Stomach smooth muscle (tissue), 2 donors: ENCODE results near the gene PAQR3.
"Not testable (repeated sequence)": the region's sequence is repeated elsewhere in the genome, so short reads cannot be mapped to it uniquely, and the experiment has no call there.

Experiments used
- H3K27ac ChIP-seq: one replicate; pipeline ENCODE4 v1.7.0; 2013; ENCODE audit warnings: mild to moderate bottlenecking, low read length, inconsistent platforms
- H3K27me3 ChIP-seq, 2 donors: one replicate each; pipeline ENCODE4 v1.7.0; 2013; ENCODE audit warnings: low read length in 2 of 2; ENCODE audit not compliant: insufficient read depth in 2 of 2, control insufficient read depth in 1 of 2
- H3K36me3 ChIP-seq, 2 donors: one replicate each; pipeline ENCODE4 v1.7.0; 2013; ENCODE audit warnings: low read length in 2 of 2; ENCODE audit not compliant: control insufficient read depth in 2 of 2, insufficient read depth in 2 of 2
- H3K4me1 ChIP-seq: one replicate; pipeline ENCODE4 v1.7.0; 2013; ENCODE audit warnings: low read length; ENCODE audit not compliant: control insufficient read depth, insufficient read depth
- H3K4me3 ChIP-seq, 2 donors: one replicate each; pipeline ENCODE4 v1.7.0; 2013; ENCODE audit warnings: low read length in 2 of 2
- H3K9ac ChIP-seq, 2 donors: one replicate each; pipeline ENCODE4 v1.7.0; 2013; ENCODE audit warnings: low read length in 2 of 2, mild to moderate bottlenecking in 1 of 2
- H3K9me3 ChIP-seq, 2 donors: one replicate each; pipeline ENCODE4 v1.7.0; 2013; ENCODE audit warnings: low read length in 2 of 2; ENCODE audit not compliant: control insufficient read depth in 2 of 2
- donor health status: healthy.
- donor health status: Pancreatic carcinoma.

PAQR3 gene

GRCh38 chr4:78928835-78929234 lies 10.4 kb downstream of the PAQR3 start:
- H3K36me3 ChIP-seq = peaks cover 5 to 26% of the 10 kb centered on the region in 2 donors
- H3K9ac ChIP-seq = no peak overlapping the region
- H3K4me3 ChIP-seq = no peak overlapping the region
- no peaks in the 10 kb centered on the region for H3K27me3 ChIP-seq
- H3K4me1 ChIP-seq = no peaks in the 10 kb centered on the region
- no peak overlapping the region for H3K27ac ChIP-seq
- H3K9me3 ChIP-seq = no peaks in the 10 kb centered on the region

GRCh38 chr4:78926826-78927225 lies 12.4 kb downstream of the PAQR3 start:
- no peak overlapping the region for H3K27ac ChIP-seq
- H3K4me1 ChIP-seq = no peaks in the 10 kb centered on the region

GRCh38 chr4:78923464-78924312 lies 15.6 kb downstream of the PAQR3 start:
- Histone ChIP-seq H3K9ac (no peak overlapping the region), H3K4me1 (no peaks in the 10 kb centered on the region), H3K4me3 (no peak overlapping the region), H3K36me3 (peaks cover 0 to 16% of the 10 kb centered on the region in 2 donors), H3K27me3 (no peaks in the 10 kb centered on the region), H3K9me3 (no peaks in the 10 kb centered on the region), H3K27ac (no peak overlapping the region)

More at GRCh38 chr4:78926826-78927225, 12.4 kb downstream of the PAQR3 start:
- H3K9ac ChIP-seq = no peak overlapping the region
- H3K4me3 ChIP-seq = no peak overlapping the region
- no peaks in the 10 kb centered on the region for H3K9me3 ChIP-seq
- H3K36me3 ChIP-seq = peaks cover 2 to 23% of the 10 kb centered on the region in 2 donors
- H3K27me3 ChIP-seq = no peaks in the 10 kb centered on the region

- H3K27me3 ChIP-seq = no peaks in the 10 kb centered on the region
- H3K4me3 ChIP-seq = no peak overlapping the region
- H3K9me3 ChIP-seq = no peaks in the 10 kb centered on the region
- no peaks in the 10 kb centered on the region for H3K4me1 ChIP-seq
- H3K9ac ChIP-seq = no peak overlapping the region
- H3K36me3 ChIP-seq = peaks cover 0 to 13% of the 10 kb centered on the region in 2 donors
- H3K27ac ChIP-seq = no peak overlapping the region
Observed at GRCh38 chr4:78922207-78922606, 17.0 kb downstream of the PAQR3 start.

GRCh38 chr4:78910612-78911011 lies 28.6 kb downstream of the PAQR3 start:
- Histone ChIP-seq H3K27ac (no peak overlapping the region), H3K4me3 (no peak overlapping the region), H3K4me1 (no peaks in the 10 kb centered on the region), H3K9me3 (no peaks in the 10 kb centered on the region), H3K36me3 (peaks cover 0 to 5% of the 10 kb centered on the region in 2 donors), H3K27me3 (no peaks in the 10 kb centered on the region), H3K9ac (no peak overlapping the region)

GRCh38 chr4:78908974-78909373 lies 30.3 kb downstream of the PAQR3 start:
- not testable (repeated sequence) for H3K27me3 ChIP-seq, H3K9me3 ChIP-seq, H3K4me1 ChIP-seq, H3K9ac ChIP-seq, H3K36me3 ChIP-seq, H3K4me3 ChIP-seq, H3K27ac ChIP-seq

GRCh38 chr4:78907638-78908037 lies 31.6 kb downstream of the PAQR3 start:
- Histone ChIP-seq H3K36me3 (peaks cover 0 to 5% of the 10 kb centered on the region in 2 donors), H3K9me3 (no peaks in the 10 kb centered on the region), H3K4me3 (no peak overlapping the region), H3K4me1 (no peaks in the 10 kb centered on the region), H3K27me3 (no peaks in the 10 kb centered on the region), H3K9ac (no peak overlapping the region), H3K27ac (no peak overlapping the region)

GRCh38 chr4:78904143-78904542 lies 35.1 kb downstream of the PAQR3 start:
- no peaks in the 10 kb centered on the region for H3K36me3 ChIP-seq
- H3K27me3 ChIP-seq = no peaks in the 10 kb centered on the region
- no peaks in the 10 kb centered on the region for H3K4me1 ChIP-seq
- H3K4me3 ChIP-seq = no peak overlapping the region
- H3K27ac ChIP-seq = no peak overlapping the region
- H3K9ac ChIP-seq = no peak overlapping the region
- H3K9me3 ChIP-seq = no peaks in the 10 kb centered on the region

- no peaks in the 10 kb centered on the region for H3K9me3 ChIP-seq
- no peak overlapping the region for H3K27ac ChIP-seq
- no peaks in the 10 kb centered on the region for H3K4me1 ChIP-seq
- H3K36me3 ChIP-seq = no peaks in the 10 kb centered on the region
- no peak overlapping the region for H3K4me3 ChIP-seq
- H3K27me3 ChIP-seq = no peaks in the 10 kb centered on the region
- H3K9ac ChIP-seq = no peak overlapping the region
Observed at GRCh38 chr4:78902298-78902697, 36.9 kb downstream of the PAQR3 start.

- H3K9me3 ChIP-seq = no peaks in the 10 kb centered on the region
- H3K4me1 ChIP-seq = no peaks in the 10 kb centered on the region
- no peak overlapping the region for H3K4me3 ChIP-seq
- H3K27me3 ChIP-seq = no peaks in the 10 kb centered on the region
- H3K36me3 ChIP-seq = no peaks in the 10 kb centered on the region
- no peak overlapping the region for H3K9ac ChIP-seq
- no peak overlapping the region for H3K27ac ChIP-seq
Observed at GRCh38 chr4:78901882-78902281, 37.4 kb downstream of the PAQR3 start.

- Histone ChIP-seq H3K36me3 (peaks cover 3 to 5% of the 10 kb centered on the region in 2 donors), H3K4me1 (no peaks in the 10 kb centered on the region), H3K4me3 (no peak overlapping the region), H3K27me3 (no peaks in the 10 kb centered on the region), H3K9ac (no peak overlapping the region), H3K9me3 (no peaks in the 10 kb centered on the region), H3K27ac (no peak overlapping the region)
Observed at GRCh38 chr4:78899302-78899701, 39.9 kb downstream of the PAQR3 start.
